NCI-H1930 (cell line): Measurements from ENCODE around the gene AQP12A.
A peak's percentile ranks its signal among the peaks of the same experiment; 100 is the strongest.
"Not testable (repeated sequence)": the region's sequence is repeated elsewhere in the genome, so short reads cannot be mapped to it uniquely, and the experiment has no call there.

Experiments
- DNase-seq, 2 experiments: peaks; one replicate each; lab custom pipeline; 2025; lab: John Stamatoyannopoulos, UW

Gene AQP12A

GRCh38 chr2:240662681-240663080 is 29.0 kb upstream of the AQP12A start:
- no peak for DNase-seq

GRCh38 chr2:240663546-240664190 is 28.0 kb upstream of the AQP12A start:
- DNase-seq = no peak

- DNase-seq = no peak
Measured at GRCh38 chr2:240664622-240665021, 27.0 kb upstream of the AQP12A start.

GRCh38 chr2:240670402-240670801 is 21.3 kb upstream of the AQP12A start:
- DNase-seq = no peak

- DNase-seq = no peak
Measured at GRCh38 chr2:240670950-240671349, 20.7 kb upstream of the AQP12A start.

- no peak for DNase-seq
Measured at GRCh38 chr2:240672076-240672700, 19.5 kb upstream of the AQP12A start.

- peak in 1 of 2 experiments; percentile 3 for DNase-seq
Measured at GRCh38 chr2:240672701-240673190, 18.9 kb upstream of the AQP12A start.

- DNase-seq = not testable (repeated sequence)
Measured at GRCh38 chr2:240674461-240675184, 17.0 kb upstream of the AQP12A start.

- DNase-seq = not testable (repeated sequence)
Measured at GRCh38 chr2:240675345-240675744, 16.3 kb upstream of the AQP12A start.

- not testable (repeated sequence) for DNase-seq
Measured at GRCh38 chr2:240678043-240678442, 13.6 kb upstream of the AQP12A start.

GRCh38 chr2:240678909-240679308 is 12.8 kb upstream of the AQP12A start:
- DNase-seq = not testable (repeated sequence)

- DNase-seq = not testable (repeated sequence)
Measured at GRCh38 chr2:240680185-240680584, 11.5 kb upstream of the AQP12A start.

- not testable (repeated sequence) for DNase-seq
Measured at GRCh38 chr2:240682431-240683224, 9.0 kb upstream of the AQP12A start, which contains the start of gene AQP12B. Gene AQP12B (minus strand): TSS chr2:240682885. CDS start chr2:240682837, 48 bp downstream.

- DNase-seq = not testable (repeated sequence)
Measured at GRCh38 chr2:240683329-240683979, 8.2 kb upstream of the AQP12A start.

GRCh38 chr2:240683980-240684728 is 7.5 kb upstream of the AQP12A start:
- not testable (repeated sequence) for DNase-seq

GRCh38 chr2:240685771-240686371 is 5.8 kb upstream of the AQP12A start:
- no peak for DNase-seq

- DNase-seq = no peak
Measured at GRCh38 chr2:240686460-240686859, 5.2 kb upstream of the AQP12A start.

- DNase-seq = no peak
Measured at GRCh38 chr2:240687045-240687740, 4.5 kb upstream of the AQP12A start.

GRCh38 chr2:240687741-240688552 is 3.7 kb upstream of the AQP12A start:
- no peak for DNase-seq
